K562 (cell line): ENCODE measurements around the gene NLRP6. TPM values are rescaled to one million over a fixed set of nuclear protein-coding genes. Genes with fewer than 3 reads are reported as not detected.
A peak's percentile ranks its signal among the peaks of the same experiment; 100 is the strongest.

Experiments
- ATAC-seq: fragments of 200-7000 bp; cut with Tn5 transposase; 3 replicates; pipeline ENCODE4 v1.9.1; 2020; ENCODE audit warnings: moderate library complexity
- BruUV-seq: library from RNA; stranded (reverse); fragments of 400-500 nt; replicated peaks from 2 replicates; lab custom pipeline; 2021; lab: Mats Ljungman, UMichigan
- CTCF ChIA-PET: fragments of 300-600 bp; formaldehyde crosslinking; extraction: SDS; loops from one replicate; lab custom pipeline; 2021; ENCODE audit warnings: low intra/inter-chr PET ratio; lab: Yijun Ruan, JAX
- POLR2A ChIA-PET: fragments of 300-600, 350-650 bp; sonication (Branson Sonifier 250); formaldehyde crosslinking; extraction: SDS; loops from one replicate; lab custom pipeline; 2021; ENCODE audit warnings: antibody characterized with exemption, inconsistent platforms; lab: Yijun Ruan, JAX
- DNase-seq, 4 experiments: peaks; one replicate each; pipeline versions ENCODE4 v3.0.0 to v3.0.0-alpha.2; 2011 to 2018; ENCODE audit warnings: low spot score in 3 of 4, mixed read lengths in 3 of 4; ENCODE audit errors: extremely low read depth in 1 of 4
- FAIRE-seq: peaks from 2 replicates; lab custom pipeline; 2011; peaks lifted over from hg19 to GRCh38; lab: Jason Lieb, UNC
- H2AFZ ChIP-seq: 2 replicates; pipeline ENCODE4 v1.6.0; 2011; ENCODE audit warnings: low read depth, low read length, control low read depth, inconsistent platforms
- H3K27ac ChIP-seq: fragments of 200-600 bp; 3 replicates; pipeline ENCODE4 v1.8.0; 2011; ENCODE audit warnings: low read depth, mild to moderate bottlenecking, control low read depth, inconsistent platforms, low read length, moderate library complexity, mixed read lengths; ENCODE audit errors: extremely low read depth
- H3K27me3 ChIP-seq, 2 experiments: fragments of 300-600 bp in 1 of 2; 2 replicates in 1 of 2; 3 replicates in 1 of 2; pipeline versions ENCODE4 v1.6.0 to v1.8.0; 2011; ENCODE audit warnings: inconsistent platforms in 2 of 2, low read length in 2 of 2, mild to moderate bottlenecking in 1 of 2, mixed read lengths in 1 of 2, moderate library complexity in 1 of 2; ENCODE audit not compliant: control insufficient read depth in 2 of 2, insufficient read depth in 2 of 2
- H3K36me3 ChIP-seq: fragments of 300-600 bp; 3 replicates; pipeline ENCODE4 v1.8.0; 2011; ENCODE audit warnings: mild to moderate bottlenecking, low read length, inconsistent platforms; ENCODE audit not compliant: control insufficient read depth, insufficient read depth
- H3K4me1 ChIP-seq, 2 experiments: fragments of 200-600 bp in 1 of 2; replicated peaks in 1 of 2; 2 replicates in 1 of 2; 3 replicates in 1 of 2; pipeline versions ENCODE4 v1.5.1 to v1.8.0; 2011; ENCODE audit warnings: inconsistent platforms in 2 of 2, low read length in 2 of 2, mild to moderate bottlenecking in 1 of 2, mixed read lengths in 1 of 2, moderate library complexity in 1 of 2; ENCODE audit not compliant: control insufficient read depth in 2 of 2, insufficient read depth in 2 of 2
- H3K4me2 ChIP-seq: 2 replicates; pipeline ENCODE4 v1.6.1; 2011; ENCODE audit warnings: low read length, control low read depth, inconsistent platforms, mixed read lengths; ENCODE audit not compliant: insufficient read depth
- H3K4me3 ChIP-seq: fragments of 200-600 bp; sonication (generic), shearing (Covaris generic); 2 replicates; pipeline ENCODE4 v1.5.1; 2016; ENCODE audit warnings: control low read depth, inconsistent platforms
- H3K79me2 ChIP-seq: fragments of 200-600 bp; 3 replicates; pipeline ENCODE4 v1.8.0; 2011; ENCODE audit warnings: low read length, inconsistent platforms; ENCODE audit not compliant: control insufficient read depth, insufficient read depth
- H3K9ac ChIP-seq, 2 experiments: 2 replicates each; pipeline versions ENCODE4 v1.6.0 to v1.6.1; 2011; ENCODE audit warnings: low read depth in 2 of 2, low read length in 2 of 2, control low read depth in 1 of 2, inconsistent platforms in 1 of 2, mild to moderate bottlenecking in 1 of 2, mixed read lengths in 1 of 2; ENCODE audit not compliant: insufficient read depth in 1 of 2
- H3K9me1 ChIP-seq: one replicate; pipeline ENCODE4 v1.6.0; 2011; ENCODE audit warnings: inconsistent platforms, mild to moderate bottlenecking, low read length, moderate library complexity; ENCODE audit not compliant: control insufficient read depth, insufficient read depth
- H3K9me3 ChIP-seq: replicated peaks from 2 replicates; pipeline ENCODE4 v1.5.1; 2011; ENCODE audit warnings: low read depth, low read length, inconsistent platforms; ENCODE audit not compliant: control insufficient read depth, insufficient read depth
- H4K20me1 ChIP-seq: replicated peaks from 2 replicates; pipeline ENCODE4 v1.6.1; 2011; ENCODE audit warnings: low read length, inconsistent platforms, mixed read lengths; ENCODE audit not compliant: control insufficient read depth, insufficient read depth
- BMI1 ChIP-seq: fragments of 150-350 bp; IDR thresholded peaks from 2 replicates; pipeline ENCODE4 v1.6.1; 2014; ENCODE audit warnings: low read length
- C11orf30 ChIP-seq: fragments of 450-650 bp; IDR thresholded peaks from 2 replicates; pipeline ENCODE4 v1.6.1; 2016; ENCODE audit warnings: low read depth, mild to moderate bottlenecking
- CREB1 ChIP-seq, 2 experiments: sonication (generic) in 1 of 2; formaldehyde crosslinking in 1 of 2; IDR thresholded peaks; 2 replicates each; pipeline versions ENCODE4 v1.6.1 to v1.8.0; 2012 to 2022; ENCODE audit warnings: inconsistent platforms in 1 of 2, mild to moderate bottlenecking in 1 of 2, missing genetic modification reagents in 1 of 2, moderate library complexity in 1 of 2
- HOXB6 ChIP-seq: fragments of 250-450 bp; sonication (Bioruptor Pico); IDR thresholded peaks from 2 replicates; pipeline ENCODE4 v1.5.1; 2022; ENCODE audit warnings: mild to moderate bottlenecking, borderline replicate concordance
- KDM5B ChIP-seq: fragments of 200-600 bp; sonication (generic); IDR thresholded peaks from 2 replicates; pipeline ENCODE4 v1.6.1; 2012; ENCODE audit warnings: low read depth, mild to moderate bottlenecking, moderate library complexity, low read length, control low read depth, inconsistent platforms; ENCODE audit not compliant: insufficient replicate concordance
- POLR2G ChIP-seq: fragments of 200-400 bp; formaldehyde crosslinking; IDR thresholded peaks from 2 replicates; pipeline ENCODE4 v1.6.1; 2017; ENCODE audit warnings: low read depth, mild to moderate bottlenecking, antibody characterized with exemption, low read length, moderate library complexity
- SMAD1 ChIP-seq: fragments of 150-350 bp; IDR thresholded peaks from 2 replicates; pipeline ENCODE4 v1.6.1; 2014; ENCODE audit warnings: low read length, low read depth; ENCODE audit not compliant: partially characterized antibody
- WGBS: fragments of 100-300 bp; shearing (Covaris generic); methylation state at CpG from one replicate; pipeline ENCODE4 v1.1.6; 2016; ENCODE audit warnings: low coverage, mixed read lengths; ENCODE audit not compliant: insufficient coverage; ENCODE audit errors: missing lambda C conversion rate; 5-methylcytosine and 5-hydroxymethylcytosine counted together
- in situ Hi-C: fragments of 300-500 bp; cut with MboI; formaldehyde crosslinking; loops from 4 replicates; pipeline ENCODE4 v1.15.0; 2018; ENCODE audit warnings: inconsistent platforms, mixed read lengths
- intact Hi-C: fragments of 100-400 bp; cut with micrococcal nuclease; formaldehyde crosslinking; loops from 2 replicates; pipeline ENCODE4 v1.14.2; 2022
- polyA plus RNA-seq, 8 experiments: library from polyadenylated mRNA; depleted of rRNA in 4 of 8; stranded (reverse) in 5 of 8; unstranded in 3 of 8; fragments of >200 nt; fragmentation: Nextera tagmentation in 2 of 8; fragmentation: Illumina TruSeq in 1 of 8; extraction: Ambion mirVana in 2 of 8; extraction: Trizol in 1 of 8; gene quantifications; 2 replicates each; pipeline versions ENCODE4 v1.2.1 to v1.2.3, GENCODE V29; 2011 to 2014; ENCODE audit warnings: inconsistent platforms in 1 of 8, missing spikeins in 1 of 8
- total RNA-seq, 7 experiments: library from RNA; depleted of rRNA in 6 of 7; stranded (reverse); fragments of >200 nt in 6 of 7; fragmentation: Illumina TruSeq in 2 of 7; extraction: Trizol in 2 of 7; gene quantifications; 2 replicates each; pipeline versions ENCODE4 v1.2.1 to v1.2.3, GENCODE V29; 2011 to 2021; ENCODE audit warnings: low replicate concordance in 1 of 7
- TF ChIP-seq, protein P1 (sequence below): IDR thresholded peaks from 3 replicates; pipeline ENCODE4 v1.6.1; 2011; ENCODE audit warnings: borderline replicate concordance, mild to moderate bottlenecking, moderate library complexity; ENCODE audit not compliant: insufficient read length; ENCODE audit errors: extremely low read depth
- TF ChIP-seq, protein P2 (sequence below): sonication (generic); formaldehyde crosslinking; IDR thresholded peaks from 2 replicates; pipeline ENCODE4 v1.8.1; 2023; ENCODE audit warnings: mild to moderate bottlenecking, missing genetic modification reagents
- TF ChIP-seq, protein P3 (sequence below): fragments of 450-650 bp; IDR thresholded peaks from 2 replicates; pipeline ENCODE4 v1.6.1; 2017; ENCODE audit warnings: mild to moderate bottlenecking, moderate library complexity

Gene NLRP6
- total and polyA plus RNA-seq, 9 of the 15 experiments (the other 6 are each of a cell fraction or from before 2014, with no cell fraction given) = 0.03 to 0.18 (median 0.15) TPM; not detected in 5

DNA sequence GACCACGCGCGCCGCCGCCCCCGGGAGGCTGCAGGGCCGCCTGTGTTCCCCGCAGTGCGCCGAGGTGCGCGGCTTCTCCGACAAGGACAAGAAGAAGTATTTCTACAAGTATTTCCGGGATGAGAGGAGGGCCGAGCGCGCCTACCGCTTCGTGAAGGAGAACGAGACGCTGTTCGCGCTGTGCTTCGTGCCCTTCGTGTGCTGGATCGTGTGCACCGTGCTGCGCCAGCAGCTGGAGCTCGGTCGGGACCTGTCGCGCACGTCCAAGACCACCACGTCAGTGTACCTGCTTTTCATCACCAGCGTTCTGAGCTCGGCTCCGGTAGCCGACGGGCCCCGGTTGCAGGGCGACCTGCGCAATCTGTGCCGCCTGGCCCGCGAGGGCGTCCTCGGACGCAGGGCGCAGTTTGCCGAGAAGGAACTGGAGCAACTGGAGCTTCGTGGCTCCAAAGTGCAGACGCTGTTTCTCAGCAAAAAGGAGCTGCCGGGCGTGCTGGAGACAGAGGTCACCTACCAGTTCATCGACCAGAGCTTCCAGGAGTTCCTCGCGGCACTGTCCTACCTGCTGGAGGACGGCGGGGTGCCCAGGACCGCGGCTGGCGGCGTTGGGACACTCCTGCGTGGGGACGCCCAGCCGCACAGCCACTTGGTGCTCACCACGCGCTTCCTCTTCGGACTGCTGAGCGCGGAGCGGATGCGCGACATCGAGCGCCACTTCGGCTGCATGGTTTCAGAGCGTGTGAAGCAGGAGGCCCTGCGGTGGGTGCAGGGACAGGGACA lies 2.7 kb downstream of the NLRP6 start (continued):
- TF ChIP-seq, protein P1, sequence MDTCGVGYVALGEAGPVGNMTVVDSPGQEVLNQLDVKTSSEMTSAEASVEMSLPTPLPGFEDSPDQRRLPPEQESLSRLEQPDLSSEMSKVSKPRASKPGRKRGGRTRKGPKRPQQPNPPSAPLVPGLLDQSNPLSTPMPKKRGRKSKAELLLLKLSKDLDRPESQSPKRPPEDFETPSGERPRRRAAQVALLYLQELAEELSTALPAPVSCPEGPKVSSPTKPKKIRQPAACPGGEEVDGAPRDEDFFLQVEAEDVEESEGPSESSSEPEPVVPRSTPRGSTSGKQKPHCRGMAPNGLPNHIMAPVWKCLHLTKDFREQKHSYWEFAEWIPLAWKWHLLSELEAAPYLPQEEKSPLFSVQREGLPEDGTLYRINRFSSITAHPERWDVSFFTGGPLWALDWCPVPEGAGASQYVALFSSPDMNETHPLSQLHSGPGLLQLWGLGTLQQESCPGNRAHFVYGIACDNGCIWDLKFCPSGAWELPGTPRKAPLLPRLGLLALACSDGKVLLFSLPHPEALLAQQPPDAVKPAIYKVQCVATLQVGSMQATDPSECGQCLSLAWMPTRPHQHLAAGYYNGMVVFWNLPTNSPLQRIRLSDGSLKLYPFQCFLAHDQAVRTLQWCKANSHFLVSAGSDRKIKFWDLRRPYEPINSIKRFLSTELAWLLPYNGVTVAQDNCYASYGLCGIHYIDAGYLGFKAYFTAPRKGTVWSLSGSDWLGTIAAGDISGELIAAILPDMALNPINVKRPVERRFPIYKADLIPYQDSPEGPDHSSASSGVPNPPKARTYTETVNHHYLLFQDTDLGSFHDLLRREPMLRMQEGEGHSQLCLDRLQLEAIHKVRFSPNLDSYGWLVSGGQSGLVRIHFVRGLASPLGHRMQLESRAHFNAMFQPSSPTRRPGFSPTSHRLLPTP = no peak

DNA sequence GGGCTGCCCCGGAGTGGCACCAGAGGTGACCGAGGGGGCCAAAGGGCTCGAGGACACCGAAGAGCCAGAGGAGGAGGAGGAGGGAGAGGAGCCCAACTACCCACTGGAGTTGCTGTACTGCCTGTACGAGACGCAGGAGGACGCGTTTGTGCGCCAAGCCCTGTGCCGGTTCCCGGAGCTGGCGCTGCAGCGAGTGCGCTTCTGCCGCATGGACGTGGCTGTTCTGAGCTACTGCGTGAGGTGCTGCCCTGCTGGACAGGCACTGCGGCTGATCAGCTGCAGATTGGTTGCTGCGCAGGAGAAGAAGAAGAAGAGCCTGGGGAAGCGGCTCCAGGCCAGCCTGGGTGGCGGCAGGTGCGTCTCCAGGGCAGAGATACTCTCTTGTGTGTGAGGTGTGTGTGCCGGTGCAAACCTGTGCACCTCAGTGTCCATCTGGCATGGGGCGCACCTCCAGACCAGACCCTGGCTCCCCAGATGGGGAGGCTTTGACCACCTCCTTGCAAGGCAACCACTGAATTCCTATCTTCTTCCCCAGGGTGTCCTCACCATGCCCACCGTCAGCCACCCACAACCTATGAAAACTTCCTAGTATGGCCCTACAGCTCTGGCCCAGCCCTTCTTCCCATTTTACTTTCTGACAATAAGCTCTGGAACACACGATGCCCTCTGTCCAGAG lies 3.4 kb downstream of the NLRP6 start:
- Histone ChIP-seq H3K4me3 (no peak overlapping the region), H3K79me2 (no peaks in the 10 kb centered on the region; the same call in 2 of the 3 replicates), H2AFZ (no peak overlapping the region), H3K4me2 (no peak overlapping the region), H3K4me1 (peaks cover 18 to 61% of the 10 kb centered on the region in 2 experiments), H3K27me3 (no peaks in the 10 kb centered on the region), H3K9ac (peak overlapping the region in 1 of 2 experiments; percentile 75; a peak in 1 of 4 replicates), H3K9me1 (no peaks in the 10 kb centered on the region)
- POLR2A ChIA-PET = interaction anchor here (1.0 kb wide), 3 partner anchors 10 to 74 kb away, joined by 3 to 4 read pairs (median 3); no protein-coding TSS in a partner anchor
- in situ Hi-C loops = no loop called here
- BruUV-seq = no TSS peak
- TF ChIP-seq BMI1 = no peak
- peak; percentile 46; the same call in 1 of the 2 replicates for TF ChIP-seq POLR2G
- no peak for TF ChIP-seq C11orf30
- TF ChIP-seq, protein P2, sequence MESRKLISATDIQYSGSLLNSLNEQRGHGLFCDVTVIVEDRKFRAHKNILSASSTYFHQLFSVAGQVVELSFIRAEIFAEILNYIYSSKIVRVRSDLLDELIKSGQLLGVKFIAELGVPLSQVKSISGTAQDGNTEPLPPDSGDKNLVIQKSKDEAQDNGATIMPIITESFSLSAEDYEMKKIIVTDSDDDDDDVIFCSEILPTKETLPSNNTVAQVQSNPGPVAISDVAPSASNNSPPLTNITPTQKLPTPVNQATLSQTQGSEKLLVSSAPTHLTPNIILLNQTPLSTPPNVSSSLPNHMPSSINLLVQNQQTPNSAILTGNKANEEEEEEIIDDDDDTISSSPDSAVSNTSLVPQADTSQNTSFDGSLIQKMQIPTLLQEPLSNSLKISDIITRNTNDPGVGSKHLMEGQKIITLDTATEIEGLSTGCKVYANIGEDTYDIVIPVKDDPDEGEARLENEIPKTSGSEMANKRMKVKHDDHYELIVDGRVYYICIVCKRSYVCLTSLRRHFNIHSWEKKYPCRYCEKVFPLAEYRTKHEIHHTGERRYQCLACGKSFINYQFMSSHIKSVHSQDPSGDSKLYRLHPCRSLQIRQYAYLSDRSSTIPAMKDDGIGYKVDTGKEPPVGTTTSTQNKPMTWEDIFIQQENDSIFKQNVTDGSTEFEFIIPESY (CRISPR knock-in tag) = peak; percentile 63; the same call in 1 of the 2 replicates
- TF ChIP-seq, protein P3, sequence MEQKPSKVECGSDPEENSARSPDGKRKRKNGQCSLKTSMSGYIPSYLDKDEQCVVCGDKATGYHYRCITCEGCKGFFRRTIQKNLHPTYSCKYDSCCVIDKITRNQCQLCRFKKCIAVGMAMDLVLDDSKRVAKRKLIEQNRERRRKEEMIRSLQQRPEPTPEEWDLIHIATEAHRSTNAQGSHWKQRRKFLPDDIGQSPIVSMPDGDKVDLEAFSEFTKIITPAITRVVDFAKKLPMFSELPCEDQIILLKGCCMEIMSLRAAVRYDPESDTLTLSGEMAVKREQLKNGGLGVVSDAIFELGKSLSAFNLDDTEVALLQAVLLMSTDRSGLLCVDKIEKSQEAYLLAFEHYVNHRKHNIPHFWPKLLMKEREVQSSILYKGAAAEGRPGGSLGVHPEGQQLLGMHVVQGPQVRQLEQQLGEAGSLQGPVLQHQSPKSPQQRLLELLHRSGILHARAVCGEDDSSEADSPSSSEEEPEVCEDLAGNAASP = no peak
- TF ChIP-seq KDM5B = peak; percentile 31
- no peak for TF ChIP-seq SMAD1
- TF ChIP-seq CREB1 (IDR thresholded peaks at IDR 0.05) = no peak
- no peak for TF ChIP-seq CREB1 (CRISPR knock-in tag; IDR thresholded peaks at IDR 0.05)
- no peak for TF ChIP-seq HOXB6 (CRISPR knock-in tag)
- TF ChIP-seq, all 486 proteins: peak for 3
- Histone ChIP-seq H4K20me1 (no peaks in the 10 kb centered on the region), H3K36me3 (peaks cover 3% of the 10 kb centered on the region; the same call in 1 of the 3 replicates), H3K9me3 (peaks cover 4% of the 10 kb centered on the region; the same call in 1 of the 2 replicates), H3K27ac (no peak overlapping the region)
- 84% methylated on average over 24 of the region's 26 CpGs for WGBS
- ATAC-seq = no peak
- intact Hi-C loops = no loop called here
- DNase-seq = no peak
- no peak for FAIRE-seq
- CTCF ChIA-PET = no interaction called here
